ENCODE data around the gene GOLGA6L2.

- TF ChIP-seq POLR2A (IDR thresholded peaks at IDR 0.05), result no peak
- TF ChIP-seq CTCF (IDR thresholded peaks at IDR 0.05), result no peak
Observed at GRCh38 chr15:23472678-23473077, 25.6 kb upstream of the GOLGA6L2 start.

Measured in thyroid gland (tissue), 4 donors.